Liver (tissue), 9 donors: ENCODE results near the gene LRMDA. TPM values are rescaled to one million over a fixed set of nuclear protein-coding genes. Genes with fewer than 3 reads are reported as not detected.

Experiments
- DNase-seq: peaks from one replicate; pipeline ENCODE4 v3.0.0-alpha.2; 2017; ENCODE audit warnings: low spot score
- H3K27ac ChIP-seq, 2 donors: one replicate each; pipeline ENCODE4 v1.7.0; 2013; ENCODE audit warnings: inconsistent platforms in 2 of 2, low read length in 2 of 2, control low read depth in 1 of 2, low read depth in 1 of 2, mild to moderate bottlenecking in 1 of 2
- H3K27me3 ChIP-seq, 4 donors: one replicate each; pipeline versions ENCODE4 v1.6.1 to v1.7.0; 2013; ENCODE audit warnings: low read length in 3 of 4, inconsistent platforms in 1 of 4, mild to moderate bottlenecking in 1 of 4, moderate library complexity in 1 of 4; ENCODE audit not compliant: control insufficient read depth in 4 of 4, insufficient read depth in 4 of 4
- H3K36me3 ChIP-seq, 4 donors: one replicate each; pipeline versions ENCODE4 v1.6.1 to v1.7.0; 2013; ENCODE audit warnings: low read length in 3 of 4, mild to moderate bottlenecking in 3 of 4, low read depth in 1 of 4, moderate library complexity in 1 of 4; ENCODE audit not compliant: control insufficient read depth in 4 of 4, insufficient read depth in 3 of 4
- H3K4me1 ChIP-seq, 4 donors: one replicate each; pipeline versions ENCODE4 v1.6.1 to v1.7.0; 2013; ENCODE audit warnings: low read length in 3 of 4, mild to moderate bottlenecking in 3 of 4, moderate library complexity in 1 of 4; ENCODE audit not compliant: control insufficient read depth in 4 of 4, insufficient read depth in 4 of 4
- H3K4me3 ChIP-seq, 3 donors: one replicate each; pipeline versions ENCODE4 v1.6.1 to v1.7.0; 2013; ENCODE audit warnings: low read length in 3 of 3, control low read depth in 1 of 3, low read depth in 1 of 3, mild to moderate bottlenecking in 1 of 3
- H3K9ac ChIP-seq, 2 donors: one replicate each; pipeline ENCODE4 v1.7.0; 2013; ENCODE audit warnings: low read length in 2 of 2, mild to moderate bottlenecking in 2 of 2, moderate library complexity in 2 of 2, control low read depth in 1 of 2, low read depth in 1 of 2
- H3K9me3 ChIP-seq, 4 donors: one replicate each; pipeline versions ENCODE4 v1.6.1 to v1.7.0; 2013; ENCODE audit warnings: low read length in 3 of 4; ENCODE audit not compliant: control insufficient read depth in 4 of 4
- EGR1 ChIP-seq, 2 donors: IDR thresholded peaks; 2 replicates each; pipeline ENCODE4 v1.6.1; 2016 to 2018; ENCODE audit warnings: antibody characterized with exemption in 2 of 2, low read depth in 2 of 2
- FOXA1 ChIP-seq: IDR thresholded peaks from 2 replicates; pipeline ENCODE4 v1.6.1; 2016; ENCODE audit warnings: antibody characterized with exemption
- FOXA2 ChIP-seq: IDR thresholded peaks from 2 replicates; pipeline ENCODE4 v1.6.1; 2016; ENCODE audit warnings: antibody characterized with exemption
- GABPA ChIP-seq, 2 donors: IDR thresholded peaks in 1 of 2; conservative IDR thresholded peaks in 1 of 2; 2 replicates each; pipeline ENCODE4 v1.6.1; 2016; ENCODE audit warnings: antibody characterized with exemption in 2 of 2, mild to moderate bottlenecking in 1 of 2, moderate library complexity in 1 of 2
- HNF4A ChIP-seq, 2 donors: conservative IDR thresholded peaks; 2 replicates each; pipeline ENCODE4 v1.6.1; 2016; ENCODE audit warnings: antibody characterized with exemption in 2 of 2, mild to moderate bottlenecking in 2 of 2
- JUND ChIP-seq, 2 donors: IDR thresholded peaks; 2 replicates each; pipeline ENCODE4 v1.6.1; 2016; ENCODE audit warnings: antibody characterized with exemption in 2 of 2
- NR2F2 ChIP-seq: IDR thresholded peaks from 2 replicates; pipeline ENCODE4 v1.6.1; 2016; ENCODE audit warnings: antibody characterized with exemption
- RAD21 ChIP-seq, 2 donors: IDR thresholded peaks; 2 replicates each; pipeline ENCODE4 v1.6.1; 2016; ENCODE audit warnings: antibody characterized with exemption in 2 of 2, mild to moderate bottlenecking in 2 of 2
- RXRA ChIP-seq, 2 donors: IDR thresholded peaks; 2 replicates each; pipeline ENCODE4 v1.6.1; 2017 to 2018; ENCODE audit warnings: antibody characterized with exemption in 2 of 2, mild to moderate bottlenecking in 1 of 2
- TAF1 ChIP-seq: conservative IDR thresholded peaks from 2 replicates; pipeline ENCODE4 v1.6.1; 2016; ENCODE audit warnings: antibody characterized with exemption, mild to moderate bottlenecking
- WGBS: extraction: QIAGEN DNeasy Blood & Tissue Kit; methylation state at CpG from one replicate; pipeline ENCODE4 v1.1.7; 2013; 5-methylcytosine and 5-hydroxymethylcytosine counted together
- polyA plus RNA-seq, 2 donors: library from polyadenylated mRNA; stranded (reverse) in 1 of 2; unstranded in 1 of 2; fragments of 200-250 nt in 1 of 2; fragments of >200 nt in 1 of 2; fragmentation: Nextera tagmentation in 1 of 2; extraction: Ambion mirVana in 1 of 2; gene quantifications; one replicate each; pipeline versions ENCODE4 v1.2.1 to v1.2.3, GENCODE V29; 2013 to 2015
- total RNA-seq, 2 donors: library from RNA; depleted of rRNA; stranded (reverse); fragments of >200 nt; gene quantifications; one replicate each; pipeline ENCODE4 v1.2.3, GENCODE V29; 2014
- TF ChIP-seq, protein P1 (sequence below): IDR thresholded peaks from 2 replicates; pipeline ENCODE4 v1.6.1; 2016; ENCODE audit warnings: antibody characterized with exemption
- TF ChIP-seq, protein P2 (sequence below): IDR thresholded peaks from 2 replicates; pipeline ENCODE4 v1.6.1; 2016; ENCODE audit warnings: antibody characterized with exemption
- TF ChIP-seq, protein P3 (sequence below): IDR thresholded peaks from 2 replicates; pipeline ENCODE4 v1.6.1; 2016; ENCODE audit warnings: antibody characterized with exemption
- TF ChIP-seq, protein P4 (sequence below): fragments of 150-350 bp; IDR thresholded peaks from 2 replicates; pipeline ENCODE4 v1.5.1; 2017; ENCODE audit warnings: improper control_type of control experiment, low read depth, low read length; ENCODE audit not compliant: missing input control
- donor health status: healthy.
- donor health status: healthy.
- donor health status: healthy.
- donor health status: healthy.
- donor health status: healthy.

LRMDA gene
- total and polyA plus RNA-seq, 4 donors = 7.9 to 15.8 (median 11.3) TPM

DNA sequence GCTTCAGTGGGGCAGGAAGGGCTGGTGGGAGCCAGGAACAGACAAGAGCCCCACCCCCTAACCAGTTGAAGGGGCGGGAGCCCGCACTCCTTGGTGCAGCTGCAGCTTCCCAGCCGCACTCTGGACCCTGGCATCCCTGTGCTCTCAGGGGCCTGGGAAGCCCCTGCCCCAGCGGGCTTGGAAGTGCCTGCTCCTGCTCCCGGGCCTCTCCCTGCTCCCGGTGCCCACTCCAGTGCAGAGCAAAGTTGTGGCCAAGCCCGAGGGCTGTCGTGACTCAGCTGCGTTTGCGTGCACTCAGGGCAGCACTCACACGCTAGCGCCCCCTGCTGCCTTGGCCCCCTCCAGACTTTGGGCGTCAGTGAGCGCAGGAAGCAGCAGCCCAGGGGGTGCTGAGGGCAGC, 883.8 kb downstream of the LRMDA start:
- Histone ChIP-seq H3K4me1 (peaks cover 0 to 6% (median 2%) of the 10 kb centered on the region in 4 donors), H3K4me3 (no peak overlapping the region), H3K9ac (no peak overlapping the region), H3K27me3 (no peaks in the 10 kb centered on the region), H3K36me3 (no peaks in the 10 kb centered on the region), H3K27ac (no peak overlapping the region), H3K9me3 (no peaks in the 10 kb centered on the region)
- DNase-seq = no peak
- WGBS = 96% methylated on average over 14 of the region's 14 CpGs
- TF ChIP-seq TAF1 (no peak), JUND (IDR thresholded peaks at IDR 0.05) (no peak), FOXA2 (no peak), NR2F2 (no peak), EGR1 (IDR thresholded peaks at IDR 0.05; ENCODE audit: low read depth in 2 of 2) (no peak), FOXA1 (no peak), GABPA (IDR thresholded peaks at IDR 0.05 in 1 of 2, conservative IDR thresholded peaks at IDR 0.05 in 1 of 2) (no peak), RXRA (IDR thresholded peaks at IDR 0.05) (no peak), HNF4A (conservative IDR thresholded peaks at IDR 0.05) (no peak)
- TF ChIP-seq, protein P1, sequence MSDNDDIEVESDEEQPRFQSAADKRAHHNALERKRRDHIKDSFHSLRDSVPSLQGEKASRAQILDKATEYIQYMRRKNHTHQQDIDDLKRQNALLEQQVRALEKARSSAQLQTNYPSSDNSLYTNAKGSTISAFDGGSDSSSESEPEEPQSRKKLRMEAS = no peak
- TF ChIP-seq, protein P2, sequence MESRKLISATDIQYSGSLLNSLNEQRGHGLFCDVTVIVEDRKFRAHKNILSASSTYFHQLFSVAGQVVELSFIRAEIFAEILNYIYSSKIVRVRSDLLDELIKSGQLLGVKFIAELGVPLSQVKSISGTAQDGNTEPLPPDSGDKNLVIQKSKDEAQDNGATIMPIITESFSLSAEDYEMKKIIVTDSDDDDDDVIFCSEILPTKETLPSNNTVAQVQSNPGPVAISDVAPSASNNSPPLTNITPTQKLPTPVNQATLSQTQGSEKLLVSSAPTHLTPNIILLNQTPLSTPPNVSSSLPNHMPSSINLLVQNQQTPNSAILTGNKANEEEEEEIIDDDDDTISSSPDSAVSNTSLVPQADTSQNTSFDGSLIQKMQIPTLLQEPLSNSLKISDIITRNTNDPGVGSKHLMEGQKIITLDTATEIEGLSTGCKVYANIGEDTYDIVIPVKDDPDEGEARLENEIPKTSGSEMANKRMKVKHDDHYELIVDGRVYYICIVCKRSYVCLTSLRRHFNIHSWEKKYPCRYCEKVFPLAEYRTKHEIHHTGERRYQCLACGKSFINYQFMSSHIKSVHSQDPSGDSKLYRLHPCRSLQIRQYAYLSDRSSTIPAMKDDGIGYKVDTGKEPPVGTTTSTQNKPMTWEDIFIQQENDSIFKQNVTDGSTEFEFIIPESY = no peak
- TF ChIP-seq, protein P3, sequence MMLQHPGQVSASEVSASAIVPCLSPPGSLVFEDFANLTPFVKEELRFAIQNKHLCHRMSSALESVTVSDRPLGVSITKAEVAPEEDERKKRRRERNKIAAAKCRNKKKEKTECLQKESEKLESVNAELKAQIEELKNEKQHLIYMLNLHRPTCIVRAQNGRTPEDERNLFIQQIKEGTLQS = no peak
- TF ChIP-seq, protein P4, sequence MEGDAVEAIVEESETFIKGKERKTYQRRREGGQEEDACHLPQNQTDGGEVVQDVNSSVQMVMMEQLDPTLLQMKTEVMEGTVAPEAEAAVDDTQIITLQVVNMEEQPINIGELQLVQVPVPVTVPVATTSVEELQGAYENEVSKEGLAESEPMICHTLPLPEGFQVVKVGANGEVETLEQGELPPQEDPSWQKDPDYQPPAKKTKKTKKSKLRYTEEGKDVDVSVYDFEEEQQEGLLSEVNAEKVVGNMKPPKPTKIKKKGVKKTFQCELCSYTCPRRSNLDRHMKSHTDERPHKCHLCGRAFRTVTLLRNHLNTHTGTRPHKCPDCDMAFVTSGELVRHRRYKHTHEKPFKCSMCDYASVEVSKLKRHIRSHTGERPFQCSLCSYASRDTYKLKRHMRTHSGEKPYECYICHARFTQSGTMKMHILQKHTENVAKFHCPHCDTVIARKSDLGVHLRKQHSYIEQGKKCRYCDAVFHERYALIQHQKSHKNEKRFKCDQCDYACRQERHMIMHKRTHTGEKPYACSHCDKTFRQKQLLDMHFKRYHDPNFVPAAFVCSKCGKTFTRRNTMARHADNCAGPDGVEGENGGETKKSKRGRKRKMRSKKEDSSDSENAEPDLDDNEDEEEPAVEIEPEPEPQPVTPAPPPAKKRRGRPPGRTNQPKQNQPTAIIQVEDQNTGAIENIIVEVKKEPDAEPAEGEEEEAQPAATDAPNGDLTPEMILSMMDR = no peak

DNA sequence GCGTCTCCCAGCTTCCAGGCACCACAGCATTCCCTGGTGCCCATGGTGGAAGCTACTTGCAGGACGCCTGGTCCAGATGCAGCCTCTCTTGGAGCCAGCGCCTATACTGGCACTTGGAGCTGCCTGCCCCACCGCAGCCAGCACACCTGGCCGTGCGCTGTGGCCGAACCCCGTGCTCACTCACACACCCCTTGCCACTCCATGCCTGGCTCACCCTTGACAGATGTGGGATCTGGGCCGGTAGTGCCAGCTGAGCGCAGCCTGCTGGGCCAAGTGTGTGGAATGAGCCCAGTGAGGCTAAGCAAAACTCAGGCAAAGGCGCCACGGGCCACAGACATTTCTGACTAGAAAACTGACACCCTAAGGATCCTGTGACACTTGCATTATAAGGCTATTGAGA, 884.8 kb downstream of the LRMDA start:
- Histone ChIP-seq H3K36me3 (no peaks in the 10 kb centered on the region), H3K4me3 (no peak overlapping the region), H3K27ac (no peak overlapping the region), H3K27me3 (no peaks in the 10 kb centered on the region), H3K9ac (no peak overlapping the region), H3K4me1 (no peaks in the 10 kb centered on the region), H3K9me3 (no peaks in the 10 kb centered on the region)
- DNase-seq = no peak
- WGBS = 98% methylated on average over 12 of the region's 12 CpGs
- TF ChIP-seq GABPA (IDR thresholded peaks at IDR 0.05 in 1 of 2, conservative IDR thresholded peaks at IDR 0.05 in 1 of 2) (no peak), HNF4A (conservative IDR thresholded peaks at IDR 0.05) (no peak), RAD21 (IDR thresholded peaks at IDR 0.05) (no peak), FOXA1 (no peak)
- TF ChIP-seq, protein P2 = no peak
- TF ChIP-seq, protein P1 = no peak
